PC-3 (cell line): ENCODE measurements around the gene DLG2. TPM values are rescaled to one million over a fixed set of nuclear protein-coding genes. Genes with fewer than 3 reads are reported as not detected.

Experiments
- ATAC-seq: fragments of 200-7000 bp; cut with Tn5 transposase; 2 replicates; pipeline ENCODE4 v1.9.1; 2020; ENCODE audit warnings: mild to moderate bottlenecking, moderate library complexity
- BruUV-seq: library from RNA; stranded (reverse); fragments of 400-500 nt; replicated peaks from 2 replicates; lab custom pipeline; 2021; lab: Mats Ljungman, UMichigan
- CTCF ChIA-PET: fragments of 300-600 bp; sonication (Branson Sonifier 250); formaldehyde crosslinking; loops from one replicate; lab custom pipeline; 2022; ENCODE audit warnings: antibody characterized with exemption; lab: Charles Lee
- POLR2A ChIA-PET: fragments of 300-600 bp; sonication (Branson Sonifier 250); formaldehyde crosslinking; loops from one replicate; lab custom pipeline; 2022; ENCODE audit warnings: antibody characterized with exemption; ENCODE audit not compliant: unreplicated experiment; lab: Charles Lee
- DNase-seq: peaks from one replicate; pipeline ENCODE4 v3.0.0-alpha.2; 2015
- H2AFZ ChIP-seq: fragments of 300-600 bp; sonication (generic); 2 replicates; pipeline ENCODE4 v1.6.0; 2016; ENCODE audit warnings: antibody characterized with exemption, low read length
- H3F3A ChIP-seq: fragments of 300-600 bp; sonication (generic); one replicate; pipeline ENCODE4 v1.6.0; 2017; ENCODE audit warnings: antibody characterized with exemption, low read length, control low read depth, mild to moderate bottlenecking; ENCODE audit not compliant: unreplicated experiment
- H3K27ac ChIP-seq: fragments of 300-600 bp; sonication (generic); 2 replicates; pipeline ENCODE4 v1.5.1; 2016; ENCODE audit warnings: mild to moderate bottlenecking, low read length
- H3K27me3 ChIP-seq: fragments of 300-600 bp; sonication (generic); 2 replicates; pipeline ENCODE4 v1.6.1; 2016; ENCODE audit warnings: low read length, mixed read lengths
- H3K36me3 ChIP-seq: fragments of 300-600 bp; sonication (generic); 2 replicates; pipeline ENCODE4 v1.6.1; 2016; ENCODE audit warnings: low read depth, mixed run types, low read length, mixed read lengths
- H3K4me1 ChIP-seq: fragments of 300-600 bp; sonication (generic); 2 replicates; pipeline ENCODE4 v1.5.1; 2016; ENCODE audit warnings: low read length; ENCODE audit not compliant: insufficient read depth
- H3K4me2 ChIP-seq: fragments of 300-600 bp; sonication (generic); 2 replicates; pipeline ENCODE4 v1.6.0; 2016; ENCODE audit warnings: low read length
- H3K4me3 ChIP-seq: fragments of 300-600 bp; sonication (generic); 2 replicates; pipeline ENCODE4 v1.5.1; 2016; ENCODE audit warnings: mild to moderate bottlenecking, low read length, mixed read lengths
- H3K79me2 ChIP-seq: fragments of 300-600 bp; sonication (generic); 2 replicates; pipeline ENCODE4 v1.6.1; 2017; ENCODE audit warnings: low read length, mixed read lengths
- H3K9ac ChIP-seq: fragments of 300-600 bp; sonication (generic); 2 replicates; pipeline ENCODE4 v1.6.0; 2016; ENCODE audit warnings: mild to moderate bottlenecking, low read length
- H3K9me2 ChIP-seq: fragments of 300-600 bp; sonication (generic); replicated peaks from 2 replicates; pipeline ENCODE4 v1.6.1; 2016; ENCODE audit warnings: mixed run types, low read length, mixed read lengths
- H3K9me3 ChIP-seq: fragments of 300-600 bp; sonication (generic); 2 replicates; pipeline ENCODE4 v1.6.1; 2016; ENCODE audit warnings: low read length, mixed read lengths
- H4K20me1 ChIP-seq: fragments of 300-600 bp; sonication (generic); 2 replicates; pipeline ENCODE4 v1.6.1; 2016; ENCODE audit warnings: low read length, mixed read lengths
- CTCF ChIP-seq: fragments of 300-600 bp; sonication (generic); conservative IDR thresholded peaks from 2 replicates; pipeline ENCODE4 v1.5.1; 2017; ENCODE audit warnings: antibody characterized with exemption, low read depth, mild to moderate bottlenecking, low read length
- EZH2 ChIP-seq: fragments of 300-600 bp; sonication (generic); IDR thresholded peaks from one replicate; pipeline ENCODE4 v1.6.1; 2017; ENCODE audit warnings: antibody characterized with exemption, mild to moderate bottlenecking, low read length; ENCODE audit not compliant: unreplicated experiment
- EZH2phosphoT487 ChIP-seq: fragments of 300-600 bp; sonication (generic); IDR thresholded peaks from 2 replicates; pipeline ENCODE4 v1.6.1; 2018; ENCODE audit warnings: mild to moderate bottlenecking, antibody characterized with exemption, low read length, borderline replicate concordance
- intact Hi-C: fragments of 100-400 bp; cut with micrococcal nuclease; formaldehyde crosslinking; loops from 2 replicates; pipeline ENCODE4 v1.9.0; 2023
- total RNA-seq: library from RNA; depleted of rRNA; stranded (reverse); fragments of >200 nt; gene quantifications from 2 replicates; pipeline ENCODE4 v1.2.3, GENCODE V29; 2014

DLG2 gene
- total RNA-seq, 1 experiment from 2014 or later, result 0.58 TPM

- Histone ChIP-seq H3K4me3 (no peak overlapping the region), H2AFZ (no peak overlapping the region), H3K36me3 (no peaks in the 10 kb centered on the region), H3K9me3 (no peaks in the 10 kb centered on the region), H3K9ac (no peak overlapping the region), H3K4me1 (no peaks in the 10 kb centered on the region), H3K4me2 (no peak overlapping the region), H4K20me1 (no peaks in the 10 kb centered on the region), H3K27ac (no peak overlapping the region), H3F3A (no peaks in the 10 kb centered on the region), H3K27me3 (peaks cover 24% of the 10 kb centered on the region), H3K9me2 (no peaks in the 10 kb centered on the region), H3K79me2 (no peaks in the 10 kb centered on the region)
- ChIA-PET CTCF (no interaction called here), POLR2A (no interaction called here)
- no TSS peak for BruUV-seq
- intact Hi-C loops, result no loop called here
- DNase-seq (no peak), ATAC-seq (no peak)
- TF ChIP-seq EZH2 (no peak), CTCF (no peak), EZH2phosphoT487 (no peak)
Observed at GRCh38 chr11:83542861-83543260, 2084.3 kb downstream of the DLG2 start.

DNA sequence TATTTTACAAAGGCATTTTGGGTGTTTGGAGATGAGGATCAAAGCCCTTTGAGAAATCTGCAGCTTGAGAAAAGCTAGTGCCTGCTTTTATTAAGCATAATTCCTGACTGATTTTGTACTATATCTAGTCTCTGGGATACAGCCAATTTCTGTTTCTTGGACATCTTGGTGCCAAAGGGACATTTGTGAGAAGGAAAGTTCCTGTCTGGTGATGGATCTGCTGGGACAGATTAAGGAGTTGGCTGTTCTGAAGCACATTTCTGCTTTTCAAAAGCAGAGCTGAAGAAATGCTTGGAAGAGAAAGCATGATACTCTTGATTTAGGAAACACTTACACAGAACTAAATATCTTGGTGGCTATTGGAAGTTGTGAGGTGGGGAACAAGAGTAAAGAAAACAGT lies 2086.4 kb downstream of the DLG2 start:
- no peaks in the 10 kb centered on the region for H4K20me1 ChIP-seq
- no peak for ATAC-seq
- H2AFZ ChIP-seq, result no peak overlapping the region
- TF ChIP-seq CTCF (no peak), EZH2phosphoT487 (no peak), EZH2 (no peak)
- H3K27ac ChIP-seq, result no peak overlapping the region
- H3K4me2 ChIP-seq, result no peak overlapping the region
- H3K4me3 ChIP-seq, result no peak overlapping the region
- no peaks in the 10 kb centered on the region for H3K9me2 ChIP-seq
- no peaks in the 10 kb centered on the region for H3K9me3 ChIP-seq
- H3K36me3 ChIP-seq, result no peaks in the 10 kb centered on the region
- no peaks in the 10 kb centered on the region for H3F3A ChIP-seq
- no peaks in the 10 kb centered on the region for H3K4me1 ChIP-seq
- no peaks in the 10 kb centered on the region for H3K79me2 ChIP-seq
- no peak for DNase-seq
- intact Hi-C loops, result no loop called here
- POLR2A ChIA-PET, result no interaction called here
- peaks cover 24% of the 10 kb centered on the region for H3K27me3 ChIP-seq
- no TSS peak for BruUV-seq
- CTCF ChIA-PET, result no interaction called here
- no peak overlapping the region for H3K9ac ChIP-seq

GRCh38 chr11:83540112-83540675 lies 2086.9 kb downstream of the DLG2 start:
- BruUV-seq, result no TSS peak
- no peaks in the 10 kb centered on the region for H3F3A ChIP-seq
- DNase-seq, result no peak
- no peak overlapping the region for H3K4me3 ChIP-seq
- intact Hi-C loops, result no loop called here
- TF ChIP-seq EZH2phosphoT487 (no peak), EZH2 (no peak), CTCF (no peak)
- POLR2A ChIA-PET, result interaction anchor here (0.6 kb wide), 1 partner anchor 30 kb away, joined by 21 read pairs; no protein-coding TSS in a partner anchor
- CTCF ChIA-PET, result no interaction called here
- H3K27ac ChIP-seq, result no peak overlapping the region
- H3K9me2 ChIP-seq, result no peaks in the 10 kb centered on the region
- H2AFZ ChIP-seq, result no peak overlapping the region
- H3K9me3 ChIP-seq, result no peaks in the 10 kb centered on the region
- no peaks in the 10 kb centered on the region for H4K20me1 ChIP-seq
- H3K4me2 ChIP-seq, result no peak overlapping the region
- ATAC-seq, result no peak
- no peaks in the 10 kb centered on the region for H3K4me1 ChIP-seq
- no peaks in the 10 kb centered on the region for H3K36me3 ChIP-seq
- H3K9ac ChIP-seq, result no peak overlapping the region
- no peaks in the 10 kb centered on the region for H3K79me2 ChIP-seq
- H3K27me3 ChIP-seq, result peaks cover 26% of the 10 kb centered on the region
